HCT116 (cell line): ENCODE measurements around the gene CCDC126. TPM values are rescaled to one million over a fixed set of nuclear protein-coding genes. Genes with fewer than 3 reads are reported as not detected.

Source experiments
- ATAC-seq: fragments of 200-7000 bp; cut with Tn5 transposase; 2 replicates; pipeline ENCODE4 v1.9.1; 2020; ENCODE audit warnings: mild to moderate bottlenecking, moderate library complexity
- BruUV-seq: library from RNA; stranded (reverse); fragments of 400-500 nt; replicated peaks from 2 replicates; lab custom pipeline; 2021; lab: Mats Ljungman, UMichigan
- CTCF ChIA-PET: fragments of 300-600 bp; sonication (Branson Sonifier 250); formaldehyde crosslinking; loops from one replicate; lab custom pipeline; 2021; ENCODE audit warnings: antibody characterized with exemption; lab: Charles Lee
- POLR2A ChIA-PET: fragments of 300-600, 350-600 bp; sonication (Branson Sonifier 250); formaldehyde crosslinking; loops from one replicate; lab custom pipeline; 2021; ENCODE audit warnings: antibody characterized with exemption; lab: Charles Lee
- RAD21 ChIA-PET, 2 experiments: fragments of 300-600 bp; sonication (Branson Sonifier 250); formaldehyde crosslinking; loops; one replicate each; lab custom pipeline; 2023; ENCODE audit warnings: low total read pairs in 2 of 2; ENCODE audit not compliant: uncharacterized antibody in 2 of 2, unreplicated experiment in 2 of 2, low non-redundant PET in 1 of 2; lab: Charles Lee
- DNase-seq: peaks from one replicate; pipeline ENCODE4 v3.0.0-alpha.2; 2010; ENCODE audit warnings: low read depth, low spot score
- H2AFZ ChIP-seq: fragments of 200-600 bp; shearing (Covaris generic), sonication (generic); 2 replicates; pipeline ENCODE4 v1.6.1; 2017; ENCODE audit warnings: low read depth, mixed run types, mixed read lengths, antibody characterized with exemption, low read length; ENCODE audit not compliant: poor library complexity, severe bottlenecking
- H3K27ac ChIP-seq: 2 replicates; pipeline ENCODE4 v1.5.1; 2012; ENCODE audit warnings: low read depth, low read length
- H3K27me3 ChIP-seq: fragments of 200-600 bp; sonication (generic); 2 replicates; pipeline ENCODE4 v1.6.1; 2016; ENCODE audit warnings: mixed run types, low read length, mixed read lengths; ENCODE audit not compliant: insufficient read depth
- H3K36me3 ChIP-seq, 2 experiments: fragments of 200-500 bp in 1 of 2; fragments of 200-600 bp in 1 of 2; sonication (Bioruptor generic) in 1 of 2; sonication (generic) in 1 of 2; 2 replicates each; pipeline versions ENCODE4 v1.5.1 to v1.6.1; 2014 to 2016; ENCODE audit warnings: low read length in 2 of 2, inconsistent platforms in 1 of 2, mixed read lengths in 1 of 2, mixed run types in 1 of 2; ENCODE audit not compliant: insufficient read depth in 2 of 2, control insufficient read depth in 1 of 2
- H3K4me1 ChIP-seq, 2 experiments: fragments of 200-600 bp in 1 of 2; sonication (generic) in 1 of 2; 2 replicates each; pipeline versions ENCODE4 v1.5.1 to v1.6.1; 2012 to 2017; ENCODE audit warnings: low read length in 2 of 2, inconsistent platforms in 1 of 2, mild to moderate bottlenecking in 1 of 2, mixed read lengths in 1 of 2, mixed run types in 1 of 2, moderate library complexity in 1 of 2; ENCODE audit not compliant: insufficient read depth in 2 of 2, control insufficient read depth in 1 of 2
- H3K4me2 ChIP-seq: fragments of 200-600 bp; sonication (generic); 2 replicates; pipeline ENCODE4 v1.6.1; 2017; ENCODE audit warnings: mixed run types, low read length, mixed read lengths
- H3K4me3 ChIP-seq, 2 experiments: fragments of 200-600 bp in 1 of 2; sonication (generic) in 1 of 2; replicated peaks in 1 of 2; 2 replicates each; pipeline ENCODE4 v1.5.1; 2011 to 2016; ENCODE audit warnings: low read length in 2 of 2, control low read depth in 1 of 2, low read depth in 1 of 2, mild to moderate bottlenecking in 1 of 2, mixed read lengths in 1 of 2, mixed run types in 1 of 2
- H3K79me2 ChIP-seq: fragments of 200-600 bp; sonication (generic); 2 replicates; pipeline ENCODE4 v1.6.1; 2017; ENCODE audit warnings: mild to moderate bottlenecking, mixed run types, low read length, moderate library complexity, mixed read lengths; ENCODE audit not compliant: insufficient read depth
- H3K9ac ChIP-seq: fragments of 200-600 bp; sonication (generic); 2 replicates; pipeline ENCODE4 v1.6.1; 2016; ENCODE audit warnings: low read length, mixed read lengths
- H3K9me2 ChIP-seq: fragments of 200-600 bp; sonication (generic), shearing (Covaris generic); 2 replicates; pipeline ENCODE4 v1.6.1; 2017; ENCODE audit warnings: mixed run types, mild to moderate bottlenecking, moderate library complexity; ENCODE audit not compliant: insufficient read depth
- H3K9me3 ChIP-seq, 2 experiments: fragments of 200-500 bp in 1 of 2; fragments of 200-600 bp in 1 of 2; sonication (Bioruptor generic) in 1 of 2; sonication (generic) in 1 of 2; 2 replicates each; pipeline ENCODE4 v1.6.1; 2014 to 2017; ENCODE audit warnings: low read length in 2 of 2, mixed read lengths in 2 of 2, inconsistent platforms in 1 of 2, low read depth in 1 of 2, mild to moderate bottlenecking in 1 of 2, mixed run types in 1 of 2, moderate library complexity in 1 of 2; ENCODE audit not compliant: control insufficient read depth in 1 of 2, insufficient read depth in 1 of 2
- H4K20me1 ChIP-seq: fragments of 200-600 bp; sonication (generic), shearing (Covaris generic); 2 replicates; pipeline ENCODE4 v1.6.1; 2017; ENCODE audit warnings: mixed run types, mild to moderate bottlenecking, moderate library complexity; ENCODE audit not compliant: insufficient read depth
- CBX3 ChIP-seq: IDR thresholded peaks from 2 replicates; pipeline ENCODE4 v1.6.1; 2012; ENCODE audit warnings: low read depth
- CEBPB ChIP-seq: IDR thresholded peaks from 2 replicates; pipeline ENCODE4 v1.6.1; 2012; ENCODE audit warnings: low read depth
- EGR1 ChIP-seq: IDR thresholded peaks from 2 replicates; pipeline ENCODE4 v1.6.1; 2012; ENCODE audit warnings: low read depth
- ELF1 ChIP-seq: IDR thresholded peaks from 2 replicates; pipeline ENCODE4 v1.6.1; 2012; ENCODE audit warnings: low read depth, borderline replicate concordance
- EZH2phosphoT487 ChIP-seq: fragments of 200-600 bp; IDR thresholded peaks from 2 replicates; pipeline ENCODE4 v1.6.1; 2018; ENCODE audit warnings: antibody characterized with exemption, borderline replicate concordance
- FOSL1 ChIP-seq: IDR thresholded peaks from 2 replicates; pipeline ENCODE4 v1.6.1; 2012; ENCODE audit warnings: low read depth
- JUND ChIP-seq: IDR thresholded peaks from 2 replicates; pipeline ENCODE4 v1.6.1; 2012
- MAX ChIP-seq: IDR thresholded peaks from 2 replicates; pipeline ENCODE4 v1.6.1; 2012
- POLR2A ChIP-seq: IDR thresholded peaks from 2 replicates; pipeline ENCODE4 v1.7.0; 2011; ENCODE audit warnings: borderline replicate concordance; ENCODE audit not compliant: insufficient read depth, insufficient read length; ENCODE audit errors: extremely low read depth
- TCF7L2 ChIP-seq: IDR thresholded peaks from 2 replicates; pipeline ENCODE4 v1.7.0; 2011; ENCODE audit warnings: borderline replicate concordance, inconsistent platforms; ENCODE audit not compliant: insufficient read depth, insufficient read length; ENCODE audit errors: extremely low read depth
- ZNF274 ChIP-seq: fragments of 200-500 bp; sonication (Bioruptor generic); IDR thresholded peaks from 2 replicates; pipeline ENCODE4 v1.6.1; 2014; ENCODE audit warnings: mild to moderate bottlenecking, low read depth, low read length, inconsistent platforms
- intact Hi-C: fragments of 100-400 bp; cut with micrococcal nuclease; formaldehyde crosslinking; loops from 2 replicates; pipeline ENCODE4 v1.10.0; 2022
- total RNA-seq: library from RNA; stranded (reverse); gene quantifications from one replicate; pipeline ENCODE4 v1.2.1, GENCODE V29; 2021; ENCODE audit not compliant: unreplicated experiment
- TF ChIP-seq, protein P1 (sequence below), 3 experiments: fragments of 200-600 bp in 1 of 3; sonication (generic) in 1 of 3; IDR thresholded peaks in 2 of 3; conservative IDR thresholded peaks in 1 of 3; 2 replicates each; pipeline ENCODE4 v1.5.1; 2012 to 2017; ENCODE audit warnings: low read depth in 2 of 3, low read length in 2 of 3, antibody characterized with exemption in 1 of 3, borderline replicate concordance in 1 of 3, control low read depth in 1 of 3, mild to moderate bottlenecking in 1 of 3, mixed read lengths in 1 of 3, mixed run types in 1 of 3, moderate library complexity in 1 of 3; ENCODE audit not compliant: insufficient read depth in 1 of 3
- TF ChIP-seq, protein P2 (sequence below): IDR thresholded peaks from 2 replicates; pipeline ENCODE4 v1.6.1; 2012; ENCODE audit warnings: low read depth

The CCDC126 gene
- total RNA-seq, 1 experiment from 2014 or later: 5.0 TPM

GRCh38 chr7:23607866-23608265 is 10.7 kb downstream of the CCDC126 start (continued):
- TF ChIP-seq, protein P1, sequence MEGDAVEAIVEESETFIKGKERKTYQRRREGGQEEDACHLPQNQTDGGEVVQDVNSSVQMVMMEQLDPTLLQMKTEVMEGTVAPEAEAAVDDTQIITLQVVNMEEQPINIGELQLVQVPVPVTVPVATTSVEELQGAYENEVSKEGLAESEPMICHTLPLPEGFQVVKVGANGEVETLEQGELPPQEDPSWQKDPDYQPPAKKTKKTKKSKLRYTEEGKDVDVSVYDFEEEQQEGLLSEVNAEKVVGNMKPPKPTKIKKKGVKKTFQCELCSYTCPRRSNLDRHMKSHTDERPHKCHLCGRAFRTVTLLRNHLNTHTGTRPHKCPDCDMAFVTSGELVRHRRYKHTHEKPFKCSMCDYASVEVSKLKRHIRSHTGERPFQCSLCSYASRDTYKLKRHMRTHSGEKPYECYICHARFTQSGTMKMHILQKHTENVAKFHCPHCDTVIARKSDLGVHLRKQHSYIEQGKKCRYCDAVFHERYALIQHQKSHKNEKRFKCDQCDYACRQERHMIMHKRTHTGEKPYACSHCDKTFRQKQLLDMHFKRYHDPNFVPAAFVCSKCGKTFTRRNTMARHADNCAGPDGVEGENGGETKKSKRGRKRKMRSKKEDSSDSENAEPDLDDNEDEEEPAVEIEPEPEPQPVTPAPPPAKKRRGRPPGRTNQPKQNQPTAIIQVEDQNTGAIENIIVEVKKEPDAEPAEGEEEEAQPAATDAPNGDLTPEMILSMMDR (IDR thresholded peaks at IDR 0.05 in 2 of 3, conservative IDR thresholded peaks at IDR 0.05 in 1 of 3; ENCODE audit: borderline replicate concordance in 1 of 3, insufficient read depth in 1 of 3, low read depth in 2 of 3, low read length in 2 of 3): no peak
- no peak for TF ChIP-seq ZNF274
- TF ChIP-seq FOSL1: no peak
- no peak for TF ChIP-seq CBX3
- no peak for TF ChIP-seq EZH2phosphoT487

DNA sequence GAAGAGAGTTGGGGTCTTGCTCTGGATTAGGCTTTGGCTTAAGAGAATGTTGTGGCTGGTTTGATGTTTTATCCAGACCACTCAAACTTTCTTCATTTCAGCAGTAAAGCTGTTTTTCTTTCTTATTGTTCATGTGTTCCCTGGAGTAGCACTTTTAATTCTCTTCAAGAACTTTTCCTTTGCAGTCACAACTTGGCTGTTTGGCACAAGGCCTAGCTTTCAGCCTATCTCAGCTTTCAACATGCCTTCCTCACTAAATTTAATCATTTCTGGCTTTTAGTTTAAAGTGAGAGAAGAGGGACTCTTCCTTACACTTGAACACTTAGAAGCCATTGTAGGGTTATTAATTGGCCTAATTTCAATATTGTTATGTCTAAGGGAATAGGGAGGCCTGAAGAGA is 18.1 kb downstream of the CCDC126 start:
- Histone ChIP-seq H3K9me2 (no peaks in the 10 kb centered on the region), H3K4me3 (no peak overlapping the region), H3K4me2 (no peak overlapping the region), H3K9ac (no peak overlapping the region), H3K4me1 (no peaks in the 10 kb centered on the region), H2AFZ (no peak overlapping the region), H3K9me3 (0 out of 4 replicates have a peak, but pooled peaks cover 0 to 5% of the 10 kb centered on the region in 2 experiments), H4K20me1 (no peaks in the 10 kb centered on the region), H3K27me3 (no peaks in the 10 kb centered on the region), H3K79me2 (no peaks in the 10 kb centered on the region), H3K27ac (no peak overlapping the region), H3K36me3 (no peaks in the 10 kb centered on the region)
- ATAC-seq (no peak), DNase-seq (no peak)
- ChIA-PET RAD21 (no interaction called here), CTCF (no interaction called here), POLR2A (no interaction called here)
- BruUV-seq: no TSS peak
- TF ChIP-seq POLR2A (no peak), CEBPB (no peak), JUND (no peak), MAX (no peak), TCF7L2 (no peak), EGR1 (no peak), ELF1 (no peak), FOSL1 (no peak), EZH2phosphoT487 (no peak)
- TF ChIP-seq, protein P2, sequence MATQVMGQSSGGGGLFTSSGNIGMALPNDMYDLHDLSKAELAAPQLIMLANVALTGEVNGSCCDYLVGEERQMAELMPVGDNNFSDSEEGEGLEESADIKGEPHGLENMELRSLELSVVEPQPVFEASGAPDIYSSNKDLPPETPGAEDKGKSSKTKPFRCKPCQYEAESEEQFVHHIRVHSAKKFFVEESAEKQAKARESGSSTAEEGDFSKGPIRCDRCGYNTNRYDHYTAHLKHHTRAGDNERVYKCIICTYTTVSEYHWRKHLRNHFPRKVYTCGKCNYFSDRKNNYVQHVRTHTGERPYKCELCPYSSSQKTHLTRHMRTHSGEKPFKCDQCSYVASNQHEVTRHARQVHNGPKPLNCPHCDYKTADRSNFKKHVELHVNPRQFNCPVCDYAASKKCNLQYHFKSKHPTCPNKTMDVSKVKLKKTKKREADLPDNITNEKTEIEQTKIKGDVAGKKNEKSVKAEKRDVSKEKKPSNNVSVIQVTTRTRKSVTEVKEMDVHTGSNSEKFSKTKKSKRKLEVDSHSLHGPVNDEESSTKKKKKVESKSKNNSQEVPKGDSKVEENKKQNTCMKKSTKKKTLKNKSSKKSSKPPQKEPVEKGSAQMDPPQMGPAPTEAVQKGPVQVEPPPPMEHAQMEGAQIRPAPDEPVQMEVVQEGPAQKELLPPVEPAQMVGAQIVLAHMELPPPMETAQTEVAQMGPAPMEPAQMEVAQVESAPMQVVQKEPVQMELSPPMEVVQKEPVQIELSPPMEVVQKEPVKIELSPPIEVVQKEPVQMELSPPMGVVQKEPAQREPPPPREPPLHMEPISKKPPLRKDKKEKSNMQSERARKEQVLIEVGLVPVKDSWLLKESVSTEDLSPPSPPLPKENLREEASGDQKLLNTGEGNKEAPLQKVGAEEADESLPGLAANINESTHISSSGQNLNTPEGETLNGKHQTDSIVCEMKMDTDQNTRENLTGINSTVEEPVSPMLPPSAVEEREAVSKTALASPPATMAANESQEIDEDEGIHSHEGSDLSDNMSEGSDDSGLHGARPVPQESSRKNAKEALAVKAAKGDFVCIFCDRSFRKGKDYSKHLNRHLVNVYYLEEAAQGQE: no peak
- TF ChIP-seq, protein P1 (IDR thresholded peaks at IDR 0.05 in 2 of 3, conservative IDR thresholded peaks at IDR 0.05 in 1 of 3; ENCODE audit: borderline replicate concordance in 1 of 3, insufficient read depth in 1 of 3, low read depth in 2 of 3, low read length in 2 of 3): no peak
- intact Hi-C loops: no loop called here
